ENCODE measurements around the gene ZNF17.

DNA sequence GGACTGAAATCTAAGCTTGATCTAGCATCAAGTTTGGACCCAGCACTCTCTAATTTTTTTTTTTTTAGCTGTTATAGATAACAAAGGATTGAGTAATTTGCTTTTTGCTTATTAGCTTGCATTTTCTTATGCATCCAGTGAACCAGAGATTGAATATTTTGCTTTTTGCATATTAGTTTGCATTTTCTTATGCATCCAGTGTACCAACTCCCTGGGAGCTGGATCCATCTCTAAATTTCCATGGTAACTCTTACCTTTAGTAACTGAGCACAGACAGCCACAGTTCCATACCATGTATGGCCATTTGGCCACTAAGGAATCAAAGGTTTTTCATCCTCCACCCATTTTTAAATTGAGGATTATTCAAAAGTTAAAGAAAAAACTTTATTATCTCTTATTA lies 30.0 kb upstream of the ZNF17 start:
- TF ChIP-seq, protein P1, sequence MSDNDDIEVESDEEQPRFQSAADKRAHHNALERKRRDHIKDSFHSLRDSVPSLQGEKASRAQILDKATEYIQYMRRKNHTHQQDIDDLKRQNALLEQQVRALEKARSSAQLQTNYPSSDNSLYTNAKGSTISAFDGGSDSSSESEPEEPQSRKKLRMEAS (IDR thresholded peaks at IDR 0.05; ENCODE audit: low read depth, low read length): no peak
- TF ChIP-seq, protein P2, sequence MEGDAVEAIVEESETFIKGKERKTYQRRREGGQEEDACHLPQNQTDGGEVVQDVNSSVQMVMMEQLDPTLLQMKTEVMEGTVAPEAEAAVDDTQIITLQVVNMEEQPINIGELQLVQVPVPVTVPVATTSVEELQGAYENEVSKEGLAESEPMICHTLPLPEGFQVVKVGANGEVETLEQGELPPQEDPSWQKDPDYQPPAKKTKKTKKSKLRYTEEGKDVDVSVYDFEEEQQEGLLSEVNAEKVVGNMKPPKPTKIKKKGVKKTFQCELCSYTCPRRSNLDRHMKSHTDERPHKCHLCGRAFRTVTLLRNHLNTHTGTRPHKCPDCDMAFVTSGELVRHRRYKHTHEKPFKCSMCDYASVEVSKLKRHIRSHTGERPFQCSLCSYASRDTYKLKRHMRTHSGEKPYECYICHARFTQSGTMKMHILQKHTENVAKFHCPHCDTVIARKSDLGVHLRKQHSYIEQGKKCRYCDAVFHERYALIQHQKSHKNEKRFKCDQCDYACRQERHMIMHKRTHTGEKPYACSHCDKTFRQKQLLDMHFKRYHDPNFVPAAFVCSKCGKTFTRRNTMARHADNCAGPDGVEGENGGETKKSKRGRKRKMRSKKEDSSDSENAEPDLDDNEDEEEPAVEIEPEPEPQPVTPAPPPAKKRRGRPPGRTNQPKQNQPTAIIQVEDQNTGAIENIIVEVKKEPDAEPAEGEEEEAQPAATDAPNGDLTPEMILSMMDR (IDR thresholded peaks at IDR 0.05; ENCODE audit: low read depth, low read length): no peak
- TF ChIP-seq POLR2A (IDR thresholded peaks at IDR 0.05; ENCODE audit: extremely low read depth, insufficient read length): no peak
